ENCODE results near the gene AACS.

The AACS gene

DNA sequence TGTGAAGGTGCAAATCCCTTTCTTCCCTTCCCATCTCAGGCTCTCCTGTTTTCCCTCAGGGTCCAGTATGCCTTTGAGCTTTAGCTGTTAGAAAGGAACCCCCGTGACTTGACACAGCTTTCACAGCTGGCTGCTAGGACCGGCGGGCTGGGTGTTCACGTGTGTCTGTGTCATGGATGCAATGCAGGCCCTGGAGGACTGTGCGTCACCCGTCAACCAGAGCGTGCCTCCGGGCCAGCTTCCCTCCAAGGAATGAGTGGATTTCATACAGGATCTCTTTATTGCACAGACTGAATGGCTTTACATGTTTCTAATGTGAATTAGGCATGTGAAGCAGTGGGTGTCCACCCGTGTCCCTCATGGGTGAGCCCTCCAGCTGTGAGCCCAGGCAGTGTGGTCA, 77.4 kb downstream of the AACS start:
- POLR2A ChIA-PET = no interaction called here
- H3K36me3 ChIP-seq (ENCODE audit: control insufficient read depth in 2 of 2, insufficient read depth in 1 of 2, low read length in 2 of 2) = no peaks in the 10 kb centered on the region
- H3K27ac ChIP-seq (ENCODE audit: extremely low read depth, low read depth, low read length) = no peak overlapping the region
- no peak overlapping the region for H3K4me3 ChIP-seq (ENCODE audit: low read depth, low read length)
- H3K4me1 ChIP-seq (ENCODE audit: control insufficient read depth, insufficient read depth, low read length) = no peaks in the 10 kb centered on the region
- CTCF ChIA-PET = no interaction called here
- TF ChIP-seq, protein P1, sequence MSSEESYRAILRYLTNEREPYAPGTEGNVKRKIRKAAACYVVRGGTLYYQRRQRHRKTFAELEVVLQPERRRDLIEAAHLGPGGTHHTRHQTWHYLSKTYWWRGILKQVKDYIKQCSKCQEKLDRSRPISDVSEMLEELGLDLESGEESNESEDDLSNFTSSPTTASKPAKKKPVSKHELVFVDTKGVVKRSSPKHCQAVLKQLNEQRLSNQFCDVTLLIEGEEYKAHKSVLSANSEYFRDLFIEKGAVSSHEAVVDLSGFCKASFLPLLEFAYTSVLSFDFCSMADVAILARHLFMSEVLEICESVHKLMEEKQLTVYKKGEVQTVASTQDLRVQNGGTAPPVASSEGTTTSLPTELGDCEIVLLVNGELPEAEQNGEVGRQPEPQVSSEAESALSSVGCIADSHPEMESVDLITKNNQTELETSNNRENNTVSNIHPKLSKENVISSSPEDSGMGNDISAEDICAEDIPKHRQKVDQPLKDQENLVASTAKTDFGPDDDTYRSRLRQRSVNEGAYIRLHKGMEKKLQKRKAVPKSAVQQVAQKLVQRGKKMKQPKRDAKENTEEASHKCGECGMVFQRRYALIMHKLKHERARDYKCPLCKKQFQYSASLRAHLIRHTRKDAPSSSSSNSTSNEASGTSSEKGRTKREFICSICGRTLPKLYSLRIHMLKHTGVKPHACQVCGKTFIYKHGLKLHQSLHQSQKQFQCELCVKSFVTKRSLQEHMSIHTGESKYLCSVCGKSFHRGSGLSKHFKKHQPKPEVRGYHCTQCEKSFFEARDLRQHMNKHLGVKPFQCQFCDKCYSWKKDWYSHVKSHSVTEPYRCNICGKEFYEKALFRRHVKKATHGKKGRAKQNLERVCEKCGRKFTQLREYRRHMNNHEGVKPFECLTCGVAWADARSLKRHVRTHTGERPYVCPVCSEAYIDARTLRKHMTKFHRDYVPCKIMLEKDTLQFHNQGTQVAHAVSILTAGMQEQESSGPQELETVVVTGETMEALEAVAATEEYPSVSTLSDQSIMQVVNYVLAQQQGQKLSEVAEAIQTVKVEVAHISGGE (tag by site-specific recombination; conservative IDR thresholded peaks at IDR 0.05; ENCODE audit: low read depth) = no peak
- TF ChIP-seq ZNF292 (tag by site-specific recombination; IDR thresholded peaks at IDR 0.05; ENCODE audit: borderline replicate concordance, low read depth) (no peak), ZNF560 (tag by site-specific recombination; IDR thresholded peaks at IDR 0.05; ENCODE audit: borderline replicate concordance) (no peak), ZNF132 (tag by site-specific recombination; IDR thresholded peaks at IDR 0.05; ENCODE audit: borderline replicate concordance) (no peak), ZIC2 (tag by site-specific recombination; IDR thresholded peaks at IDR 0.05) (no peak), ZNF585B (tag by site-specific recombination; IDR thresholded peaks at IDR 0.05) (no peak), ZNF302 (tag by site-specific recombination; IDR thresholded peaks at IDR 0.05; ENCODE audit: low read depth) (no peak), ZNF558 (tag by site-specific recombination; IDR thresholded peaks at IDR 0.05) (no peak), SP2 (tag by site-specific recombination; IDR thresholded peaks at IDR 0.05) (no peak)
- TF ChIP-seq, protein P2, sequence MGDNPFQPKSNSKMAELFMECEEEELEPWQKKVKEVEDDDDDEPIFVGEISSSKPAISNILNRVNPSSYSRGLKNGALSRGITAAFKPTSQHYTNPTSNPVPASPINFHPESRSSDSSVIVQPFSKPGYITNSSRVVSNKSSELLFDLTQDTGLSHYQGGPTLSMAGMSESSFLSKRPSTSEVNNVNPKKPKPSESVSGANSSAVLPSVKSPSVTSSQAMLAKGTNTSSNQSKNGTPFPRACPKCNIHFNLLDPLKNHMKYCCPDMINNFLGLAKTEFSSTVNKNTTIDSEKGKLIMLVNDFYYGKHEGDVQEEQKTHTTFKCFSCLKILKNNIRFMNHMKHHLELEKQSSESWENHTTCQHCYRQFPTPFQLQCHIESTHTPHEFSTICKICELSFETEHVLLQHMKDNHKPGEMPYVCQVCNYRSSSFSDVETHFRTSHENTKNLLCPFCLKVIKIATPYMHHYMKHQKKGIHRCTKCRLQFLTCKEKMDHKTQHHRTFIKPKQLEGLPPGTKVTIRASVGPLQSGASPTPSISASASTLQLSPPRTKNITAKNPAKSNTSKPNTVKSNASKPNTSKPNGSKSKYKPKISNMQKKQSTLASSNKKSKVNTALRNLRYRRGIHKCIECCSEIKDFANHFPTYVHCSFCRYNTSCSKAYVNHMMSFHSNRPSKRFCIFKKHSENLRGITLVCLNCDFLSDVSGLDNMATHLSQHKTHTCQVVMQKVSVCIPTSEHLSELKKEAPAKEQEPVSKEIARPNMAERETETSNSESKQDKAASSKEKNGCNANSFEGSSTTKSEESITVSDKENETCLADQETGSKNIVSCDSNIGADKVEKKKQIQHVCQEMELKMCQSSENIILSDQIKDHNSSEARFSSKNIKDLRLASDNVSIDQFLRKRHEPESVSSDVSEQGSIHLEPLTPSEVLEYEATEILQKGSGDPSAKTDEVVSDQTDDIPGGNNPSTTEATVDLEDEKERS (tag by site-specific recombination; IDR thresholded peaks at IDR 0.05) = no peak
- TF ChIP-seq, protein P3, sequence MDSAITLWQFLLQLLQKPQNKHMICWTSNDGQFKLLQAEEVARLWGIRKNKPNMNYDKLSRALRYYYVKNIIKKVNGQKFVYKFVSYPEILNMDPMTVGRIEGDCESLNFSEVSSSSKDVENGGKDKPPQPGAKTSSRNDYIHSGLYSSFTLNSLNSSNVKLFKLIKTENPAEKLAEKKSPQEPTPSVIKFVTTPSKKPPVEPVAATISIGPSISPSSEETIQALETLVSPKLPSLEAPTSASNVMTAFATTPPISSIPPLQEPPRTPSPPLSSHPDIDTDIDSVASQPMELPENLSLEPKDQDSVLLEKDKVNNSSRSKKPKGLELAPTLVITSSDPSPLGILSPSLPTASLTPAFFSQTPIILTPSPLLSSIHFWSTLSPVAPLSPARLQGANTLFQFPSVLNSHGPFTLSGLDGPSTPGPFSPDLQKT (IDR thresholded peaks at IDR 0.05; ENCODE audit: borderline replicate concordance, low read depth, low read length) = no peak
- TF ChIP-seq, protein P4, sequence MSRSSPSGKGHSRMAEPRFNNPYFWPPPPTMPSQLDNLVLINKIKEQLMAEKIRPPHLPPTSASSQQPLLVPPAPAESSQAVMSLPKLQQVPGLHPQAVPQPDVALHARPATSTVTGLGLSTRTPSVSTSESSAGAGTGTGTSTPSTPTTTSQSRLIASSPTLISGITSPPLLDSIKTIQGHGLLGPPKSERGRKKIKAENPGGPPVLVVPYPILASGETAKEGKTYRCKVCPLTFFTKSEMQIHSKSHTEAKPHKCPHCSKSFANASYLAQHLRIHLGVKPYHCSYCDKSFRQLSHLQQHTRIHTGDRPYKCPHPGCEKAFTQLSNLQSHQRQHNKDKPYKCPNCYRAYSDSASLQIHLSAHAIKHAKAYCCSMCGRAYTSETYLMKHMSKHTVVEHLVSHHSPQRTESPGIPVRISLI (tag by site-specific recombination; IDR thresholded peaks at IDR 0.05) = no peak
- no peaks in the 10 kb centered on the region for H3K9me3 ChIP-seq (ENCODE audit: control insufficient read depth, insufficient read depth, low read depth, low read length)

DNA sequence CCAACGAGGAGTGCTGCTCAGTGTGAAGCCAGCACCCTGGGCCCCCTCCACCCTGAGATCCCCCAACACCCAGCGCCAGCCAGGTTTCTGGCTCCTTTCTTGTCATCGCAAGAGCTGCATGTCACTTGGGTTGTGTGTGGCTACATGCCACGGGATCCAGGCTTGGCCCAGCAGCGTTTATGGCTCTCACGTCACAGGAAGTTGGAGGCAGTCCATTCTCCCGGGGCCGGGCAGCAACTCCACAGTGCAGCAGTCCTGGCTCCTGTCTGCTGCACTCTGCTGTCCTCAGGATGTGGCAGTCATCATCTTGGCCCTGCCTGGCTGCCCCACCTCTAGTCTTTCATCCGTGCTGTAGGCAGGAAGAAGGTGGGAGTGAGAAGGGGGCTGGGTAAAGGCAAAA, 78.3 kb downstream of the AACS start:
- no peak for TF ChIP-seq ZNF426 (tag by site-specific recombination; IDR thresholded peaks at IDR 0.05)
- no peak for TF ChIP-seq ZNF404 (tag by site-specific recombination; IDR thresholded peaks at IDR 0.05)
- TF ChIP-seq ZBTB48 (tag by site-specific recombination; IDR thresholded peaks at IDR 0.05) = no peak
- TF ChIP-seq ZFP69B (tag by site-specific recombination; IDR thresholded peaks at IDR 0.05) = no peak
- TF ChIP-seq ZNF335 (tag by site-specific recombination; conservative IDR thresholded peaks at IDR 0.05) = no peak
- H3K4me3 ChIP-seq (ENCODE audit: low read depth, low read length) = no peak overlapping the region
- ChIA-PET POLR2A (no interaction called here), CTCF (no interaction called here)
- H3K36me3 ChIP-seq (ENCODE audit: control insufficient read depth in 2 of 2, insufficient read depth in 1 of 2, low read length in 2 of 2) = no peaks in the 10 kb centered on the region
- H3K4me1 ChIP-seq (ENCODE audit: control insufficient read depth, insufficient read depth, low read length) = no peaks in the 10 kb centered on the region
- H3K9me3 ChIP-seq (ENCODE audit: control insufficient read depth, insufficient read depth, low read depth, low read length) = no peaks in the 10 kb centered on the region
- no peak overlapping the region for H3K27ac ChIP-seq (ENCODE audit: extremely low read depth, low read depth, low read length)
